ENCODE results near the gene MS4A8.
A peak's percentile ranks its signal among the peaks of the same experiment; 100 is the strongest.
"Not testable (repeated sequence)": the region's sequence is repeated elsewhere in the genome, so short reads cannot be mapped to it uniquely, and the experiment has no call there.

The MS4A8 gene

DNA sequence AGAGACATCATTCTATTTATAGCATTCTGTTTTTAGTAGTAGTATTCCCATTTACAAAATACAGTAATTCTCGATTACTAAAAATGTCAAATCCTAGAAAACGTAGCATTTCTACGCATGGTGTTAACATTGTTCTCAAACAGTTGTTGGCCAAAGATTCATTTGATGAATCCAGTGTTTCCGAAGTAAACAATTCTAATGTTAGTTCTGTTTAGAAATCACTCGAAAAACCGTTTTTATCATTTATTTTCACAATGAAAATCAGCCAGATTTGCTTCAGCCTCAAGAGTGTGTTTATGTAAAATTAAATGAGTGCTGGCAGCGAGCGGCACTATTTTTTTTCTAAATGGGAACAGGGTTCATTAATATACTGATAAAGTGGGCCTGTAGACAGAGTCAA is 32.2 kb downstream of the MS4A8 start:
- no peak for DNase-seq

DNA sequence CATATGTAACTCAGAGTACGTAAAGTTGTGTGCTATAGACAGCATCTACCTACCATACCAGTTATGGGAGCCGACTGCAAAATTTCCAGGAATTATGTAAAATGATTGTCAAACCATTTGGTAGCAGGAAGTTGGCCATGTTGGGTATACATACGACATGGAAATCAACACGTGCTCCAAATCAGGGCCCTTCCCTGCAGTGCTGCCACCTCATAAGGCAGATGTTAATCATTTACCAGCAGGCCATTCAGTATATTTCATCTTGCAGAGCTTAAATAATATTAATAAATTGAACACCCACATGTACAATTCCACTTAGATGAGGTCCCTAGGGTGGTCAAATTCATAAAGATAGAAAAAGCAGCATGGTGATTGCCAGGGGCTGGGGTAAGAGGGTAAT is 34.9 kb downstream of the MS4A8 start:
- no peak for DNase-seq

DNA sequence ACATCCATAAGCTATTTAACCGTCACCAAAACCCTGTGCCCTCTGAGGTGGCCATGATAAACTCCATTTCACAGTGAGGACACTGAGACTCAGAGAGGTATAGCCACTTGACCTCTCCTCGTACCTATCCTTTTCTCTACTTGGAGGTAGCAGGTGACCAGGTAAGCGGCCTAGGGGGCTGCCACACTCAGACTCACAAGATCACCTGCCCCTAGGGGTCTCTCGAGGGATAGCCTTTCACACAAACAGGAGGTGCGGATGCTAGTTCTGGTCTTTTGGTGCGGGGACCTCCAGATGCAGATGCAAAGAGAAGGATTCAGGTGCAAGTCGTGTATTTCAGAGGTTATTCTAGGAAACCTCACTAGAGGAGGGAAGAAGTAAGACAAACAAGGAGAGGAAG is 39.7 kb downstream of the MS4A8 start:
- no peak for DNase-seq

DNA sequence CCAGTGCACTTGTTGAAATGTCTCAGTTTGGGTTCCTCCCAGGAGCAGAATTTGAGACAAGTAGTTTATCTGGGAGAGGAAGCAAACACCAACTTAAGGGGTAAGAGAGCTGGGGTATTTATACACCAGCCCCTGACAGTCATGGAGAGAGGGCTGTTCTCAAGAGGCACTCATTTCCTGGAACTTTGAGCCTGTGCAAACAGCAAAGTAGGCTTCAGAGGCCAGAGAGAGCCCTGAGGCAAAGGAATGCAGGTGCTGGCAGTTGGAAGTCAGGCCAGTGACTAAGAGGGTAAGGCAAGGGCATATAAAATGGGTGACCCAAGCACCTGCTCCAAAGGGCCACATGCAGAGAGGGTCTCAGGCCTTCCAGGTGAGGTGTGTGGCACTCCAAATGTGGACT is 41.2 kb downstream of the MS4A8 start:
- no peak for DNase-seq

DNA sequence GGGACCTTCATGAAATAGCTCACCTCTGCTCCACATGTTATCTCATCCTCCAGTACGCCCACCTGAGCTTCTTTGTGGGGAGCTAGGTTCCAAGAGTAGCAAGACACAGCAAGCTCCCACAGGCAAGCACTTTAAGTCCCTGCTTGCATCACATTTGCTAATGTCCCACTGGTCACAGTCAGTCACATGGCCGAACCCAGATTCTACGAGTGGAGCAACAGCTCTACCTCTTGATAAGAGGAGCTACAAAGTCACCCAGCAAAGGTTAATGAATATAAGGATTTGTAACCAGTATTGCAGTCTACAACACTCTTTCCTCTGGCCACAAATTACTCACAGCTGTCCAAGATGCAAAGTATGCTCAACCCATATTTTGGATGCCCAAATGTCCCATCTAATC is 42.0 kb downstream of the MS4A8 start:
- no peak for DNase-seq

DNA sequence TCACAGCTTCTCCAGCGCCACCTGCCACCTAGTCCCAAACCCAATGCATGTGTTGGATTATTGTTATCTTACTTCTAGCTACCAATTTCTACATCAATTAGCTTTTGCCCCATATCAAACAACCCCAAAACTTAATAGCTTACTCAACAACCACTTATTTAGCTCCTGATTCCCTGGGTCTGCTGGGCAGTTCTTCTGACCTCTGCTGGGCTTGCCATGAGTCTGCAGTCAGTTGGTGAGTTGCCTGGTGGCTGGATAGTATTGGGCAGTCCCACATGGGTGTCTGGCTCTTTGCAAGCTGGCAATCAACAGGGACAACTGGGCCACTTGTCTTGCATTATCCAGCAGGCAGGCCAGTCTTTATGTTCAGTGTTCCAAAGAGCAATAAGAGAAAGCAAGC is 43.6 kb downstream of the MS4A8 start:
- DNase-seq = no peak

DNA sequence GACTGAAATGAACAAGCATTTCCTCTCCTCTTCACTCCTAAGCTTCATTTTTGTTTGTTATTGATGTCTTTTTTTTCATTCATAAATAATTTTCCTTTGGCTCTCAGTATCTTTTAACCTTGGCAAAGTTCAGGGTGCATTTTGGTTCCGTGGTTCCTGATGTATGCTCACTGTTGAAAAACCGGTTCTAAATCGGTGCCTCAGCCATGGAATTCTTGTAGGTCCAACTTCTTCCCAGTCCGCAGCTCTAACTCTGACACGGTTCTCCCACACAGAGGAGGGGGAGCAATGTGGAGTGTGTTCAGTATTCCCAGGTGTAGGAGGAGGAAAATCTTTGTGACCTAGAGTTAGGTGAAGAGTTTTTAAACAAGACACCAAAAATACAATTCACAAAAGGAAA is 44.7 kb downstream of the MS4A8 start:
- no peak for DNase-seq

DNA sequence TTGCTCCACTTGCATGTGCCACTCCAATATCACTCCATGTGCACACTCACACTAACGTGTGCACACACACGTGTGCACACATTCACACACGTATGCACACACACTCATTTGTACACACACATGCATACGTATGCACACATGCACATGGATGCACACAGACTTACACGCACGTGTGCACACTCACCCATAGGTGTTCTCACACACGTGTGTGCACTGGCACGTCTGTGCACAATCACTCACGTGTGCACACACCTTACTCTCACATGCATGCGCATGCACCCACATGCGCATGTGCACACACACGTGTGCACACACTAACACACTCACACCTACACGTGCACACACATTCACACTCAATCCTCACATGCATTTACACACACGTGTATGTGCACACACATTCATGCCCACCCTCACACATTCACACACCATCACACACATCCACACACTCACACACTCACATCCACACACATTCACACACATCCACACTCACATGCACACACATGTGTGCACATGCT is 48.0 kb downstream of the MS4A8 start:
- DNase-seq = no peak

DNA sequence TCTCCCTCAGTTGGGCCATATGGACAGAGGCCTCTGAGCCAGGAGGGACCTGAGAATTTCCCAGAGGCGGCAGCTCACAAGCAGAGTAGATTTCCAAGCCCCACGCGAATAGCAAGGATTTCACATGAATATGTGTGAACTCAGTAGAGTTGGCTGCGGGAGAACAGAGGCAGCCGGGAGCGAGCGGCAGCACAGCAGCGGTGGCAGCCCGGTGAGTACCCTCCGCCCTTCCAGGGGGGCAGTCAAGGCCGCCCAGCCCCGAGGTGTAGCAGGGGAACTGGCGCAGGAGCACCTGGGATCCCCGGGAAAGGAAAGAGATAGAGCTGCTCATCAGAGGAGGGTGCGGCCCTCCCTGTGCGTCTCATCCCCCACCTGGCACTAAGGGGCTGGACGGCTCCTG is 48.8 kb downstream of the MS4A8 start:
- DNase-seq = no peak

DNA sequence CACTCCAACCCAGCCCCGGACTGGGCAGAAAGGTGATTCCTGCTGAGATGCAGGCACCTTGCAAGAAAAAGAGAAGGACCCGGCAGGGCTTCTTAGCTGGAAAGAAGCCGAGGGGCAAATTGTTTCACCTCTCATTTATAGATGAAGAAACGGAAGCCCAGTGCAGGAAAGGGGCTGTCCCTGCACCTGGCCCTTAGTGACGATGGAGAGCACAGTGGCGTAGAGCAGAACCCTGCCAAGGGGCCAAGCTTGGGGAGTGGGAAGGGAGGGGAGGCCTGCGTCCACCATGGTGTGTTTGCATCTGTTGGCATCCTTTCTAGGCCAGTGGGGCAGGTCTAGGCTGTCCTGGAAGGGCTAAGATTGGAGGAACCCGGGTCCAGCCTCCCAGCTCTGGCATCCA is 49.4 kb downstream of the MS4A8 start:
- DNase-seq = no peak

DNA sequence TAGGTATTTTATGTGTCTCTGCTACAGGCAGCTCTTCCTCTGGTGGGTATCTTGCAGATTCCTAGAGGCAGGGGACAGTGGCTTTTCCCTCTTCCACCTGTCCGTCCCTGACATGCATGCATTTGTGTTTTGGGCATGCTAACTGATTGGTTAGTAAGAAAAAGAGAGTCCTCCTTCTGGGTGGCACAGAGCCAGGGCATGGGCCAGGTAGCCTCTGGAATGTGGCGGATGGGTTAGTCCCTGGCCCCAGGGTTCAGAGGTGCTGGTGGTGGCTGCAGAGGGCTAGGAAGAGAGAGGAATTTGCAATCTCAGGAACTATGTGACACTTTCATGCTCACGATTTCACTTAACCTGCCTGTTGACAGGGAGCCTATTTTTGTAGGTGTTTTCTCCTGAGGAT is 51.5 kb downstream of the MS4A8 start:
- no peak for DNase-seq

DNA sequence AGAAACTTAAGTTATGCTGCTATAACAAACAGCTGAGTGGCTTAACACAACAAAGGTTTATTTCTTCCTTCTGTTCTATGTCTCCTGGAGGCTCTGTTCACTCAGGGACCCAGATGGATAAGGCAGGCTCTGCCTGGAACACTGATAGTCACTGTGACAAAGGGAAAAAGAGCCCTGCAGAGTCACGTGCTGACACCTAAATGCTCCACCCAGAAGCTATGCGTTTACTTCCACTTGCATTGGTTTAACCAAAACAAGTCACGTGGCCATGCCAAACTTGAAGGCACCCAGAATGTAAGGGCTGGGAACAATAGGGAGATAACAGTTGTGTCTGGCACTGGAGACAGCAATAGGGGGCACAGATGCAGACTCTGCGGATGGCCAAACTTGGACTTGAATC is 53.9 kb downstream of the MS4A8 start:
- no peak for DNase-seq

DNA sequence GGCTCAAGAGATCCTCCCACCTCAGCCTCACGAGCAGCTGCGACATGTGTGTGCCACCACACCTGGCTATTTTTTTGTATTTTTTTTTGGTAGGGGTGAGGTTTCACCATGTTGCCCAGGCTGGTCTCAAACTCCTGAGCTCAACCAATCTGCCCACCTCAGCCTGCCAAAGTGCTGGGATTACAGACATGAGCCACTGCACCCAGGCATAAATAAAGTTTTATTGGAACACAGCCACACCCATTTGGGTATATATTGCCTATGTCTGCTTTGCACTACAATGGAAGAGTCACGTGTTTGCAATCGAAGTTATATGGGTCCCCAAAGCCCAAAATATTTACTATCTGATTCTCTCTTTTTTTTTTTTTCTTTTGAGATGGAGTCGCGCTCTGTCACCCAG is 55.5 kb downstream of the MS4A8 start:
- no peak for DNase-seq

DNA sequence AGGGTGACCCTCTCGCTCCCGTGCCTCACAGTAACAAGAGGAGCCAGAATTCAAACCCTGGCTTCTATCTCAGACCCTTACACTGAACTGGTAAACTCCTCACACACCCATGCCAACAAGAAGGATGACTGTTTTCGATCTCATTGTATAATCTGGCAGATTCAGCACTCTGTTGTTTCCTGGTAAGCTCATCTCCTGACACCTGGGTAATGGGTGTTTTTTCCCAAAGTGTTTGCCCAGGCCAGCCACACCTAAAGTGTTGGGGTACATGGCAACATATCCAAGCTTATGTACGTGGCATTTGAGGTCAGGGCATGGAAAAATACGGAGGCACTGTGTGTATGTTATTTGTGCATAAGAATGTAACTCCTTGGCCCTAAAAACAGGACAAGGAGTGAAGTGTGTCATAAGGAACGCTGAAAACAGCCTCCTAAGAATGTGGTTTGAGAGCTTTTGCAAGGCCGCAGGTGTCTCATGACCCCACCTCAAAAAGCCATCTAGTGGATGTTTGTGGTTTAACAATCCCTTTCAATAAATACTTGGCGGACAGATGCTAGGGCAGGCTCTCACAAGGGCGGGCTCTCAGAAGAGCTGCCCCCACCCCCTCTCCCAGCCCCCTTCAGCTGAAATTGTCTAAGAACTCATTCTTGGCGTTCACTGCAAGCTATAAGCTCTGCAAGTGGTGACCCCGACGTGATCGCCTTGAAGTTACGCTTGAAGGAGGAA is 57.1 kb downstream of the MS4A8 start, which contains the start of gene MS4A15:
MS4A15 (plus strand) TSS at position 561 of the 726 bp plus-strand sequence. CDS start 6,867 bp downstream, outside the sequence.
- DNase-seq = peak; percentile 11

DNA sequence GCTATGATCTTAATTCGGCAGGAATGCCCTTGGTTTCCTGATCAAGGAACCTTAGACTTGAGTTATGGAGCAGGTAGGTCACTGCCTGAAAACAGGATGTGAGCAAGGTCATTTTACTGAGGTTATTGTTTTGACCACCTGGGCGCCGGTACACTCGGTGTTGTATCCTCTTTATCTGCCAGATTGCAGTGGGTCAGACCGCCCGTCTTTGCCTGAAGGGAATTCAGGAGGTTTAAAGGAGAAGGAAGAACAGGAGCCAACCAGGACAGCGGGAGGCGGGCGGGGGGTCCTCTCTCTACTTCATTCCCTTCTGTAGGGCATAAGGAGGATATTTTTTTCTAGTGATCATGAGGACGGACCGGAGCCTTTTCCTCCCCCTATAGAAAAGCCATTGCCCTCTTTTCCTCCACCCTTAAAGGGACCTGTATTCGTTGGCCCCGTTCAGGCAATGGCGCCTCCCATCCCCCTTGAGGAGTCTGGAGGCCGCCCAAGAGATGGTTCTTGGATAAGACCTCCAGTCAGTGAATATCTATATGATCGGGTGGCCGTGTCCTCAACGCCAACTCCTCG is 57.9 kb downstream of the MS4A8 start:
- DNase-seq = no peak

DNA sequence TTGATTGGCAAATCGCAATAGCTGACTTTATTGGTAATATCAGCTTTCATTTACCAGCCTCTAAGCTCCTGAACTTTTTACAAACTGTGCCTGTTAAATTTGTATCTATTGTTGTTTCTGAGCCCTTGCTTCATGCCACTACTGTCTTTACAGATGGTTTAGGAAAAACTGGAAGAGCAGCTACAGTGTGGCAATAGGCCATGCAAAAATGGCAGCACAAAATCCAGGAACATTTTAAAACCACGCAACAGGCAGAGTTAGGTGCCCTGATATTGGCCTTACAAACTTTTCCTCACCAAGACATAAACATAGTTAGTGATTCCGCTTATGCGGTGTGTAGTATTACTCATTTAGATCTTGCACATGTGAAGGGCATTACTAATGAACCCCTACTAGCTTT is 59.3 kb downstream of the MS4A8 start:
- DNase-seq = not testable (repeated sequence)

DNA sequence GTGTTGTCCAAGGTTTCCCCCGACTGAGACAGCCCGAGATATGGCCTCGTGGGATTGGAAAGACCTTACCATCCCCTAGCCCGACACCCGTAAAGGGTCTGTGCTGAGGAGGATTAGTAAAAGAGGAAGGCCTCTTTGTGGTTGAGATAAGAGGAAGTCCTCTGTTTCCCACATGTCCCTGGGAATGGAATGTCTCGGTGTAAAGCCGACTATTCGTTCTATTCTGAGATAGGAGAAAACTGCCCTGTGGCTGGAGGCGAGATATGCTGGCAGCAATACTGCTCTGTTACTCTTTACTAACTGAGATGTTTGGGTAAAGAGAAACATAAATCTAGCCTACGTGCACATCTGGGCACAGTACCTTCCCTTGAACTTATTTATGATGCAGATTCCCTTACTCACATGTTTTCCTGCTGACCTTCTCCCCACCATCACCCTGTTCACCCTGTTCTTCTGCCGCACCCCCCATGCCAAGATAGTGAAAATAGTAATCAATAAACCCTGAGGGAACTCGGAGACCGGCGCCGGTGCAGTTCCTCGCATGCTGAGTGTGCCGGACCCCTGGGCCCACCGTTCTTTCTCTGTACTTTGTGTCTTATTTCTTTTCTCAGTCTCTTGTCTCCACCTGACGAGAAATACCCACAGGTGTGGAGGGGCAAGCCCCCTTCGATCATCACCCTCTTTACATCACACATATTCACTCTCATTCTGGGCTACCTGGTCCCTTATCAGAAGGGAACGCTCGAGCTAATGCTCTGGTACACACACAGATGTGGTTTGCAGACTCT is 60.2 kb downstream of the MS4A8 start:
- not testable (repeated sequence) for DNase-seq

DNA sequence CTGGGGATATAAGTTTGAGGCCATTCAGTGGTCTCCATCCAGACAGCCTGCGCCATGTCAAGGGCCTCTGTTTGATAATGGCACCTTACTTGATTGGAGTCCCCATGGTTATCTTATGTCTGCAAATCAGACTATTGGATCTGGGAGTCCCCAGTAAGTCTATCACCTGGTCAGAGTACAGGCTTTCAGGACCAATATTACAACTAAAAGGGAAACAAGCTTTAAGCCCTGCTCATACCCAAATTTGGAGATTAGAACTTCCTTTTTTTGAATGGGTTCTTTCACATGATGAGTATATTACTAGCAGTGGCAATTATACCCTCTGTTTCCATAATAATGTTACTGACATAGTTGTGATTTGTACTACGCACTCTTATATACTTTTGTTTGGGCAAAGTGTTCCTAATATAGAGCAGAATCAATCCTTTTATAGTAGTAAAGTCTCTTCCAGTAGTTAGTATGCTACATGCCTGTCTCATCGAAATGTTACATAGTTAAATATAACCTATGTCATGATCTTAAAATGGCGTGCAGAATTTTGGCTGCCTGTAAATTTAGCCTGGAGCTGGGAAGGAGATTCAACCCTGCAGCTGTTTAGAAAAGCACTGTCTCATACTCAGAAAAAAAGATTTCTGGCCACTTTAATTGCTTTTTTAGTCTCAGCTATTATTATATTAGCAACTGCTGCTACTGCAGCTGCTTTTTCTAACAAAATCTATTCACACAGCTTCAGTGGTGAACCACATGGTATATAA is 62.2 kb downstream of the MS4A8 start:
- no peak for DNase-seq

DNA sequence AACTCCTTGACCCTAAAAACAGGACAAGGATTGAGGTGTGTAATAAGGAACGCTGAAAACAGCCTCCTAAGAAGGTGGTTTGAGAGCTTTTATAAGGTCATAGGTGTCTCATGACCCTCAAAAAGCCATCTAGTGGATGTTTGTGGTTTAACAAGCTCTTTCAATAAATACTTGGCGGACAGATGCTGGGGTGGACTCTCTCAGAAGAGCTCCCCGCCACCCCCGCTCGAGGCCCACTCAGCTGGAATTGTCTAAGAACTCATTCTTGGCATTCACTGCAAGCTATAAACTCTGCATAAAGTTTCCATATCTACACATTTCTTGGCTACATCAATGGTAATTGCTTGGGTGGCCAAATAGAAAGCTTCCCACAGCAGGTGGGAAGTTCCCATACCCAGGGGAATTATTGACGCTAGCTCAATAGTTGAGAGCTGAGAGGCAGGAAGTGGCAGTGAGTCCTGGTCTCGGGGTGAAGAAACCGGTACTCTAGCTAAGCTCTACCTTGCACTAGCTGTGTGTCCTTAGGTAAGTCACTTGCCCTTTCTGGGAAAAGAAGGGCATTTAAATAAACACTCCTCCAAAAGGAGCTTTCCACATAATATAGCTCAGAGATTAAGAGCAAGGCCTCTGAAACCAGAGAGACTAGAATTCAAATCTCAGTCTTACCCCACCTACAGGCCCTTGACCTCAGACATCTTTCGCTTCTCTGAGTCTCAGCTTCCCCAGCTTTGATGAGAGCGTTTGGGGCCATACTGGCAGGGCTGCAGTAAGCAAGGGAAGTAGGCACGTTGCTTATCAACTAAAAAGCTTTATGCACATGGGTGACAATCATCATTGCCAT is 63.7 kb downstream of the MS4A8 start:
- no peak for DNase-seq

DNA sequence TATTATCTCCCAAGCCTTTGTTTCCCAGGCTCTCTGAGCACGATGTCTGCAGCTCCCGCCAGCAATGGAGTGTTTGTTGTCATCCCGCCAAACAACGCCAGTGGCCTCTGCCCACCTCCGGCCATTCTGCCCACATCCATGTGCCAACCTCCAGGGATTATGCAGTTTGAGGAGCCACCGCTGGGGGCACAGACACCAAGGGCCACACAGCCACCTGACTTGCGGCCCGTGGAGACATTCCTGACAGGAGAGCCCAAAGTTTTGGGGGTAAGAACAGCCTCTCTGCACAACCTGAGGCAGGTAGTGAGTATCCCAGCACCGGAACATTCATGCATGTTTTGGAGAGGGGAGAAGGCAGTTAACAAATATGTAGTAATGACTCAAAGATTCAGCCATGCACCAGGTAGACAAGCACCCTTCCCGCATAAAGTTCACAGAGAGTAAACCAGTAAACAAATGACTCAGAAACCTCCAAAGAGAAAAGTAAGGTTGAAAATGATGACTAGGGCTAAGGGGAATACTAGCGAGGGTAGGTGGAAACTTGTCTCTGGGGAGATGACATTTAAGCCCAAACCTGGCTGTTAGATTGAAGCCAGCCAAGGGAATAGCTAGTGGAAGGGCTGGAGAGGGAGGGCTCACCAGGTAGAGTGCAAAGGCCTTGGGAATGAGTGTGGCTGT is 64.4 kb downstream of the MS4A8 start:
- no peak for DNase-seq

DNA sequence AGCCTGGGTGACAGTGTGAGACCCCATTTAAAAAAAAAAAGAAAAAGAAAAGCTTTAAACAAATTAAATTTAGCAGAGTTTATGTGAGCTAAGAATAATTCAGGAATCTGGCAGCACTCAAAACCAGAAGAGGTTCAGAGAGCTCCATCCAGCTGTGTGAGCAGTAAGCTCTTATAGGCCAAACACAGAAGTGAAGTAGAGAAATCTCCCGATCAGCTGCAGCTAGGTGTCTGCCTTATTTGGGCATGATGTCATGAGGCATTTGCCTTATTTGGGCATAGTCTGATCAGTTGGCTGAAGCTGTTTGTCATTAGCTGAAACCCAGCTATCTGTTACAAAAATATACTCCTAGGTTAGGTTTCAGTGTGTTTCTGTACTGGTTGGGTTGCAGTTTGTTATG is 65.5 kb downstream of the MS4A8 start:
- no peak for DNase-seq

DNA sequence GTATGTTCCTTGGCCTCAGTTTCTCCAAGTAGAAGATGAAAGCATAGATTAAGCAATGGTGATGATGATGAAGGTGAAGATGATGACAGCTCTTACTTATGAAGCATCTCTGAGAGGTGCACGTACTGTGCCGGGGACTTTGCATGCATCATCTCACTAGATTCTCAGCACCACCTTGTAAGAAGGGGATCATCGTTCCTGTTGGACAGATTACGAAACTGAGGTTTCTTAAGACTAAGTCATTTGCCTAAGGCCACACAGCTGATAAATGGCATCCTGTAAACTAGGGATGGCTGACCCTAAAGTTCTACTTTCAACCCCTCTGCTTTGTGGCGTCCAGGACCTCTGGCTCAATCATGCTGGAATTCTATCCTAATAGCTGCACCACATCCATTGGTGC is 65.9 kb downstream of the MS4A8 start:
- DNase-seq = no peak
